SU-DHL-6 (cell line): Measurements from ENCODE around the gene HOXB3.

Experiments
- H2AFZ ChIP-seq: fragments of 200-600 bp; sonication (generic); 2 replicates; pipeline ENCODE4 v1.6.1; 2014; ENCODE audit warnings: low read depth, mild to moderate bottlenecking, moderate library complexity, mixed read lengths, antibody characterized with exemption, low read length; ENCODE audit not compliant: severe bottlenecking
- H3F3A ChIP-seq: fragments of 200-600 bp; shearing (Covaris generic); 2 replicates; pipeline ENCODE4 v1.6.0; 2016; ENCODE audit warnings: antibody characterized with exemption, mild to moderate bottlenecking; ENCODE audit not compliant: insufficient read depth
- H3K27ac ChIP-seq: fragments of 200-600 bp; sonication (generic); 2 replicates; pipeline ENCODE4 v1.5.1; 2016; ENCODE audit warnings: low read depth, mild to moderate bottlenecking, low read length, moderate library complexity, mixed read lengths
- H3K27me3 ChIP-seq: fragments of 200-600 bp; sonication (generic), shearing (Covaris generic); 2 replicates; pipeline ENCODE4 v1.6.0; 2014; ENCODE audit warnings: mild to moderate bottlenecking, low read length
- H3K36me3 ChIP-seq: fragments of 200-600 bp; sonication (generic); 2 replicates; pipeline ENCODE4 v1.6.1; 2014; ENCODE audit warnings: mild to moderate bottlenecking, low read length, mixed read lengths
- H3K4me2 ChIP-seq: fragments of 300-600, 200-600 bp; shearing (Covaris generic), sonication (generic); 2 replicates; pipeline ENCODE4 v1.6.0; 2014; ENCODE audit warnings: low read length, low read depth, mild to moderate bottlenecking; ENCODE audit not compliant: poor library complexity, severe bottlenecking
- H3K4me3 ChIP-seq: fragments of 200-600 bp; sonication (generic); 2 replicates; pipeline ENCODE4 v1.5.1; 2014; ENCODE audit warnings: antibody characterized with exemption, low read length, mild to moderate bottlenecking, mixed read lengths; ENCODE audit not compliant: insufficient read depth, poor library complexity, severe bottlenecking
- H3K79me2 ChIP-seq: fragments of 200-600 bp; sonication (generic); 2 replicates; pipeline ENCODE4 v1.6.1; 2014; ENCODE audit warnings: mild to moderate bottlenecking, low read length, moderate library complexity; ENCODE audit not compliant: insufficient read depth
- H3K9ac ChIP-seq: fragments of 200-600 bp; sonication (generic); 2 replicates; pipeline ENCODE4 v1.7.0; 2014; ENCODE audit warnings: mild to moderate bottlenecking, low read length
- H3K9me2 ChIP-seq: fragments of 200-600 bp; sonication (generic); replicated peaks from 2 replicates; pipeline ENCODE4 v1.6.1; 2014; ENCODE audit warnings: low read length; ENCODE audit not compliant: insufficient read depth
- H3K9me3 ChIP-seq: fragments of 200-600 bp; sonication (generic); 2 replicates; pipeline ENCODE4 v1.6.1; 2014; ENCODE audit warnings: low read length, mixed read lengths; ENCODE audit not compliant: insufficient read depth
- H4K20me1 ChIP-seq: fragments of 200-600 bp; sonication (generic); 2 replicates; pipeline ENCODE4 v1.6.1; 2014; ENCODE audit warnings: low read depth, mild to moderate bottlenecking, antibody characterized with exemption, low read length, moderate library complexity, mixed read lengths
- EZH2phosphoT487 ChIP-seq: fragments of 200-600 bp; sonication (generic), shearing (Covaris generic); conservative IDR thresholded peaks from 2 replicates; pipeline ENCODE4 v1.6.1; 2018; ENCODE audit warnings: mild to moderate bottlenecking, antibody characterized with exemption, low read length, moderate library complexity, mixed read lengths
- TF ChIP-seq, protein P1 (sequence below): fragments of 200-600 bp; sonication (generic); IDR thresholded peaks from one replicate; pipeline ENCODE4 v1.5.1; 2017; ENCODE audit warnings: antibody characterized with exemption, mild to moderate bottlenecking, low read length, moderate library complexity; ENCODE audit not compliant: insufficient read depth, poor library complexity, severe bottlenecking

HOXB3 gene

DNA sequence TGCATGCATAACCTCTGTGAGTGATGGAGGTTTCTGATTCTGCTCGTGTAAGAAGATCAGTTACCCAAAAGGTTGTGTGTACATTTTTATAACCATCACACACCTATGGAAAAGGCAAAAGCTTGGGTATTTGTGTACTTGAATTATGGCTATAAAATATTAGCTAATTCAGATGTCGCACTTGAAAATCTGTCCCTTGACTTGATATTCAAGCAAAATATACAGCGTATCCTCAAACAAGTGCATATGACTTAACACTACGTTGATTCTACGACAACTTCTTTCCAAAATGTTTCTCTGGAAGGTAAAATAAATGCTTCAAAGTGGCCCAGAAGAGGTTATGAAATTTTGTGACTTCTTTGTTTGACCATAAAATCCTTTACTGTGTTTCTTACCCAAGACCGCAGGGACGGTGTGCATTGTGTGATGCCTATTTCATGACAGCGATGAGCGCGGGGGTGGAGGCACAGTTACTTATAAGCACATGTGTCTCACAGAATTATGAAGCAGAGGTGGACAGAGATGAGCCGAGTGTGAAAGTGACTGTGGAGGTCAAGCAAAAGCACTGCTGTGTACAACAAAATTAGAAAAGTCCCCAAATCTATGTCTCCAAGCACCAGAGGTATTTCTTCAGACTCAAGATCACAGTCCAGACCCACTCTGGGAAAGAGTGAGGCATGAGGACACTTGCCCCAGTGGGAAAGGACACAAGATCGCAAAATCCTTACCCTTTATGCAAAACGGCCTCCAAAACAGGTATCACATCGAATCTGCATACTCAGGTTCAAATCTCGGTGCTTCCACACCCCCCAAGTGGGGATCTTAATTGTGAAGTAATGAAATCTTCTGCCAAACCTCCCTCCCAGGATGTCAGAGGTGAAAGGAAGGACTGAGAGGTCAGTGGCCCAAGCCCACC is 40.2 kb upstream of the HOXB3 start:
- TF ChIP-seq EZH2phosphoT487: no peak
- TF ChIP-seq, protein P1, sequence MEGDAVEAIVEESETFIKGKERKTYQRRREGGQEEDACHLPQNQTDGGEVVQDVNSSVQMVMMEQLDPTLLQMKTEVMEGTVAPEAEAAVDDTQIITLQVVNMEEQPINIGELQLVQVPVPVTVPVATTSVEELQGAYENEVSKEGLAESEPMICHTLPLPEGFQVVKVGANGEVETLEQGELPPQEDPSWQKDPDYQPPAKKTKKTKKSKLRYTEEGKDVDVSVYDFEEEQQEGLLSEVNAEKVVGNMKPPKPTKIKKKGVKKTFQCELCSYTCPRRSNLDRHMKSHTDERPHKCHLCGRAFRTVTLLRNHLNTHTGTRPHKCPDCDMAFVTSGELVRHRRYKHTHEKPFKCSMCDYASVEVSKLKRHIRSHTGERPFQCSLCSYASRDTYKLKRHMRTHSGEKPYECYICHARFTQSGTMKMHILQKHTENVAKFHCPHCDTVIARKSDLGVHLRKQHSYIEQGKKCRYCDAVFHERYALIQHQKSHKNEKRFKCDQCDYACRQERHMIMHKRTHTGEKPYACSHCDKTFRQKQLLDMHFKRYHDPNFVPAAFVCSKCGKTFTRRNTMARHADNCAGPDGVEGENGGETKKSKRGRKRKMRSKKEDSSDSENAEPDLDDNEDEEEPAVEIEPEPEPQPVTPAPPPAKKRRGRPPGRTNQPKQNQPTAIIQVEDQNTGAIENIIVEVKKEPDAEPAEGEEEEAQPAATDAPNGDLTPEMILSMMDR: no peak
- H3K4me3 ChIP-seq: no peak overlapping the region
- no peak overlapping the region for H3K4me2 ChIP-seq
- no peak overlapping the region for H3K9ac ChIP-seq
- no peaks in the 10 kb centered on the region for H3F3A ChIP-seq
- no peaks in the 10 kb centered on the region for H3K79me2 ChIP-seq
- no peaks in the 10 kb centered on the region for H3K36me3 ChIP-seq
- no peaks in the 10 kb centered on the region for H3K9me2 ChIP-seq
- no peak overlapping the region for H3K27ac ChIP-seq
- H3K27me3 ChIP-seq: no peaks in the 10 kb centered on the region
- no peaks in the 10 kb centered on the region for H4K20me1 ChIP-seq
- H3K9me3 ChIP-seq: no peaks in the 10 kb centered on the region
- H2AFZ ChIP-seq: no peak overlapping the region

DNA sequence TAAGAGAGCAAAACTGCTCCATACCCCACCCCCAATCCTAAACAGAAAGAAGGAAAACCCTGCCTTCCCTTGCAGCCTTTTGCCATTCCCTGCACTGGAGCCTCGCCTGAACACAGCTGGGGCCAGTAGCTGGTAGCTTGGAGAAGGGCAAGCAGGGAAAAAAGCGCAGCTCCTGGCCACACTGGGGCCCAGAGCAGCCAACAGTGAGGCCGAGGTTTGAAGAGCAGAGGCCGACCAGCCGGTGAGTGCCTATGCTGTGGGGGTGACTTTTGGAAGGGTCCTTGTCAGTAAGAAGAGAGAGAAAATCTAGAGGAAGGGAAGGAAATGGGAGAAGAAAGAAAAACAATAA is 39.3 kb upstream of the HOXB3 start:
- H3K4me3 ChIP-seq: no peak overlapping the region
- H2AFZ ChIP-seq: no peak overlapping the region
- H3K9ac ChIP-seq: no peak overlapping the region
- no peak overlapping the region for H3K4me2 ChIP-seq
- H3K27ac ChIP-seq: no peak overlapping the region
- no peaks in the 10 kb centered on the region for H3K9me3 ChIP-seq
- H3F3A ChIP-seq: no peaks in the 10 kb centered on the region
- TF ChIP-seq, protein P1: no peak
- TF ChIP-seq EZH2phosphoT487: no peak
- no peaks in the 10 kb centered on the region for H3K79me2 ChIP-seq
- no peaks in the 10 kb centered on the region for H3K9me2 ChIP-seq
- H3K36me3 ChIP-seq: no peaks in the 10 kb centered on the region
- H4K20me1 ChIP-seq: no peaks in the 10 kb centered on the region
- no peaks in the 10 kb centered on the region for H3K27me3 ChIP-seq

DNA sequence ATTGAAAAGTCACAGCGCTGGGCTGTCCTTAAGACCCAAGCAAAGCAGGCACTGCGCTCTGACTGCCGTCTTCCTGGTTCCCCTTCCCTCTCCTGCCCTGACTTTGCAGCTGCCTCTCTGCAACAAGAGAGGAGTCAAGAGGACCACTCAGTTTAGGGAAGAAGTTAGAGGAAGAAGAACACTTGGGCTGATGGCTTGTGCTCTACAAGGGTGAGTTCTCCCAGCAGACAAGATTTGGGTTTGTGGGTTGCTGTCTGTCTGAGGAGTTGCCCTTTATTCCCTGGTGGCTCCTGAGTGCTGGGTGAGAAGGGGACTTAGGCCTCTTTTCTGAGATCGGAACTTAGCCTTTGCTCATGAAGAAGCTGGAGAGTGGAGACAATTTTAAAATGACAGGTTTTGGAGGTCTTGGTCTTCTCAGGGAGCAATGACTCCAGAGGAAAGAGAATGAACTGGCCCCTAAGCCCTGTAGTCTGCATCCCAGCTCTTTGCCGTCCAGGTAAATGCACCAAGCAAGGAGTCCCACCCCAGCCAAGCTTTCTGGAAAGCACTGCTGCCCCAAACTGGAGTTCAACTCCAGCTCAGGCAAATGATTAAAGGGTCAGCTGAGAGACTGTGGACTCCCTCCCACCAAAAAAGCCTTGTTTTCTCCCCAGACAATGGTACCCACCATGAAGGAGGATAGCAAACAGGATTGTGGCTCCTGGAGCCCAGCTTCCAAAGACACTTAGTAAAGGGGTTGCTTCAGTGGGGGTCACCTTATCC is 38.8 kb upstream of the HOXB3 start:
- H3K4me3 ChIP-seq: no peak overlapping the region
- H3F3A ChIP-seq: no peaks in the 10 kb centered on the region
- H3K79me2 ChIP-seq: no peaks in the 10 kb centered on the region
- H3K27me3 ChIP-seq: no peaks in the 10 kb centered on the region
- no peak overlapping the region for H2AFZ ChIP-seq
- H3K36me3 ChIP-seq: no peaks in the 10 kb centered on the region
- H3K4me2 ChIP-seq: no peak overlapping the region
- H3K9ac ChIP-seq: no peak overlapping the region
- H3K9me3 ChIP-seq: no peaks in the 10 kb centered on the region
- H4K20me1 ChIP-seq: no peaks in the 10 kb centered on the region
- TF ChIP-seq EZH2phosphoT487: no peak
- TF ChIP-seq, protein P1: no peak
- H3K27ac ChIP-seq: no peak overlapping the region
- H3K9me2 ChIP-seq: no peaks in the 10 kb centered on the region
